ENCODE data around the gene DYRK2. TPM values are rescaled to one million over a fixed set of nuclear protein-coding genes. Genes with fewer than 3 reads are reported as not detected.
A peak's percentile ranks its signal among the peaks of the same experiment; 100 is the strongest.

The DYRK2 gene
- polyA plus RNA-seq, 3 donors: 25.0 to 29.0 (median 27.0) TPM

DNA sequence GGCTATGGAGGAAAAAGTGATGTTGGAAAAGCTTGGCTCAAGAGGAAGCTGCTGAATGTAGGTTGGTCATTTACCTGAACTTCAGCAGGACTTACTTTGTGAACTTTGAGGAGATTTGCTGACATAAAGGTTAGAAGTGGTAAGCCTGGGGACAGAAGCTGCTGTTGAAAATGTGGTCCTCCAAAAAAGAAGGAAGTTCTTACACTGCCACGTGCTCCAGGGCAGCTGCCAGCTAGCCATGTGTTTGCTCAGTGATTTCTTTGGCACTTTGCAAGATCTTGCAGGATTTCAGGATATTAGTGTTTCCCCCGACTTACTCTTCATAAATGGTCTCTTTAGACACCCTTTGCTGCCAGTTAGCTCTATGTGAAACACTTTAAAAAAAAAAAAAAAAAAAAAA, 14.8 kb upstream of the DYRK2 start:
- no peak for DNase-seq (ENCODE audit: extremely low read depth in 1 of 11, low read depth in 9 of 11, low spot score in 4 of 11)

DNA sequence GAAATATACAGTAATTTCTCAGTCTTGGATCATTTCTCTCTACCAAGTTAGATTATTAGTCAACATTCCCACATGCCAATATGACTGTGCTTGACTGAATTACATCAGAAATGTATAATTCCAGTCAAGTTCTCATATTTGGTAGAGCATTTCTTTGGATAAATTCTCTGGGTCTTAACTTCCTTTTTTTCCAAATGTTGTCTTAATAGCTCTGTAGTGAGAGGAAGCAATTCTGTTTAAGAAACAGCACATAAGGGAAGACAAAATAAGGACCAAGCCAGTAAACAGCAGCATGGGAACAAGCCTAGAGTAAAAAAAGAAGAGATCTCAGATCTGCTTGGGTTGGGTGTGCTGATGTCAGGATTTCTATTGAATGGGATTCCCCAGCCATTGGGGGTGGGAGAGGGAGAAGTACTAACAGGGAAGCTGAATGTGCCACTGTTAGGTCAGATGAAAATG, 14.2 kb upstream of the DYRK2 start:
- no peak for DNase-seq (ENCODE audit: extremely low read depth in 1 of 11, low read depth in 9 of 11, low spot score in 4 of 11)

- DNase-seq (ENCODE audit: extremely low read depth in 1 of 11, low read depth in 9 of 11, low spot score in 4 of 11): no peak
Observed at GRCh38 chr12:67637718-67638117, 10.8 kb upstream of the DYRK2 start.

GRCh38 chr12:67638694-67639093, 9.9 kb upstream of the DYRK2 start:
- no peak for DNase-seq (ENCODE audit: extremely low read depth in 1 of 11, low read depth in 9 of 11, low spot score in 4 of 11)

DNA sequence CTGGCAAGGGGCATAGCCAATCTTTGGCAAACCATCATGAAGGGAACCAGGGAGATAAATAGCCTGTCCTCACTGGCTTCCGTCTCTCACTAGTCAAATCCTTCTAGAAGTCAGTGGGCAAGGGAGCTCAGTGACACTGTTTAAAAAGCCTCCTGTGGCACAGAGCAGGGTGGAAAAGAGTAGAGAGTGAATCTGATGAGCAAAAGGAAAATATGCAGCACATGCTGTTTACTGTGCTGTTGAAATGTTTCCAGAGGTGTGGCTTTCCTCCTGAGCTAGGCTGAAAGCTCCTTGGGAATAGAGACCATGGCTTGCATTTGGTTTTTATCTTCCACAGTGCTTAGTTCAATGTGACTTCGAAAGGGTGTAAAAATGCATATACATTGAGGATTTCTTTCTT, 7.7 kb upstream of the DYRK2 start:
- DNase-seq (ENCODE audit: extremely low read depth in 1 of 11, low read depth in 9 of 11, low spot score in 4 of 11): no peak

DNA sequence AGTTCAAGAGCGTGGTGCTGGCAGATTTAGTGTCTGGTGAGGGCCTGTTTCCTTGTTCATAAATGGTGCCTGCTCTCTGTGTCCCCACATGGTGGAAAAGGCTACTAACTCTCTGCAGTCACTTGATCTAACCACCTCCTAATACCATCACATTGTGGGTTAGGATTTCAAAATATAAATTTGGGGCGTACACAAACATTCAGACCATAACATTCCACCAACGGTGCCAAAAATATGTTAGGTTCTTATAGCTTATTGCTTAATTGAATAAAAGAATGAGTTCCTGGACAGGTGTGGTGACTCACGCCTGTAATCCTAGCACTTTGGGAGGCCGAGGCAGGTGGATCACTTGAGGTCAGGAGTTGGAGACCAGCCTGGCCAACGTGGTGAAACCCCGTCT, 3.4 kb upstream of the DYRK2 start:
- DNase-seq (ENCODE audit: extremely low read depth in 1 of 11, low read depth in 9 of 11, low spot score in 4 of 11): no peak

GRCh38 chr12:67645601-67646000, 2.9 kb upstream of the DYRK2 start:
- no peak for DNase-seq (ENCODE audit: extremely low read depth in 1 of 11, low read depth in 9 of 11, low spot score in 4 of 11)

DNA sequence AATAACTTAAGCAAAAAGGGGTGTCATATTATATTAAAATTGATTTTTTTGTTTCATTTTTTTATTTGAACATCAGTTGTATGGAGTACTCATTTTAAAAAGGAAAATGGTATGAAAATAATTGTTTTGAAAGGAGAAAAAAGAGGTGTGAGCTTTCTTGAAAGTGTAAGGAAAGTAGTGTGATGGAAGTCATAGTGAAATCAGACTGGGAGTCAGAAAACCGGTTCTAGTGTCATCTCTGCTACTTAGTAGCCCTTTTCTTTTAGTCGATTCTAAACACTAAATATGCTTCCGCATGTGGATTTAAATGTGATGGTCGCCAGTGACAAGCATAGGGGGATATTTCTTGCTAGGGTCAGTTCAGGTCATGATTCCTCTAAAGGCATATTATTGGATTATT, 1.8 kb upstream of the DYRK2 start:
- no peak for DNase-seq (ENCODE audit: extremely low read depth in 1 of 11, low read depth in 9 of 11, low spot score in 4 of 11)

DNA sequence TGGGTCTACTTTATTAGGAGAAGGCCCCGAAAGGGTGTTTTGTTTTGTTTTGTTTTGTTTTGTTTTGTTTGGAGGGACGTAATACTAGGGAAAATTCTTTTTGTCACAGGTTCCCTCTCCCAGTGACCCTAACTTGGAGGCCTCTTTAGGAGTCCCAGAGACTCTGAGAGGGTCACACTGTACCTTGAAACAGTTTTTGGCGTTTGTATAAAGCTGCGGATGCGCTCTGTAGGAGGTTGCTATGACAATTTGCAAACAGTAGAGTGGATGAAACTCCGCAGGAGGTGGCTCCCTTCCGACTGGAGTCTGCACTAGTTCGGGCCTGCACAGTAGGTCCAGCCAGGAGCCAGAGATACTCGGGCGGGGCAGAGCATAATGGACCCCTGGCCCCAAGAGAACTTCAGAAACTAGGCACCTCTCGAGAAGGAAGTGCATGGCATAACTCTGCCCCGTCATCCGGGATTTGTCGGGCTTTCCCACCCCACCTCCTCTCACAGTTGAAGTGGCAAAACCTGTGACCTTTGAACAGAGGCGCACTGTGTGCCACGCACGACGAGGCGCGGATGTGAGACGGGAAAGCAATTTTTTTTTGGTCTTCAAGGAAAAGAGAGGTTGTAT, 1.3 kb upstream of the DYRK2 start:
- peak in 2 of 11 donors; percentile 36 for DNase-seq (ENCODE audit: extremely low read depth in 1 of 11, low read depth in 9 of 11, low spot score in 4 of 11)

GRCh38 chr12:67647799-67648520, 585 bp upstream of the DYRK2 start:
- peak; percentile 73 to 91 (median 79) for DNase-seq (ENCODE audit: extremely low read depth in 1 of 11, low read depth in 9 of 11, low spot score in 4 of 11)

- DNase-seq (ENCODE audit: extremely low read depth in 1 of 11, low read depth in 9 of 11, low spot score in 4 of 11): peak in 1 of 11 donors; percentile 9
Observed at GRCh38 chr12:67649261-67649569, 670 bp downstream of the DYRK2 start.

DNA sequence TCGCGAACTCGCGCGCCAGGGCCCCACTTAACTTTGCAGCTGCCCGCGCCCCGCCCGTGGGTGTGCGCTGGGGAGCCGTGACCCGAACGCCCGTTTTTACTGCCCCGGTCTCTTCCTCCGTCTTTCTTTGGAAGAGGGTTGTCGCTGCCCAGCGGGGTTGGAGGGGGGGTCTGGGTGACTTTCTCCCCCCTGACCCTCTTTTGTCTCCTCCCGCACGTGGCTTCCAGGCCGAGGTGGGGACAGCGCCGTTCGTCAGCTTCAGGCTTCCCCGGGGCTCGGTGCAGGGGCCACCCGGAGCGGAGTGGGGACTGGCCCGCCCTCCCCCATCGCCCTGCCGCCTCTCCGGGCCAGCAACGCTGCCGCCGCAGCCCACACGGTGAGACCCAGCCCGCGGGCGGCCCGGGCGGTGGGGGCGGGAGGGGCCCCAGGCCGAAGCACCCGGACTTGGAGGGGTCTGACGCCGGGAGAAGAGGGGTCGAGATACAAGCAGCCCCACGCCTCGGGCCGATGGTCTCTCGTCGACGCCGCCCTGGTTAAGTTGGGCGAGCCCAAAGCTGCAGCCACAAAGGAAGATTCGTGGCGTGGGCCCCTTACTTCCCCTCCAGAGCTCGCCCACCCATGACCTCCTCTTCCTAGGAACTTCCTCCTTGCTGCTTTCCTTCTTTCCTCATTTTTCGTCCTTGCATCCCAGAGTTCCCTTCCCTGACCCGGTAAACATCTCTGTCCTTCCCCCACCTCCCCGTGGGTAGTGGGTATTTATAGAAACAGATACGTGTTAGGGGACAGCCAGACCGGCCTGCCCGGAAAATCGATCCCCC, 1.2 kb downstream of the DYRK2 start:
- DNase-seq (ENCODE audit: extremely low read depth in 1 of 11, low read depth in 9 of 11, low spot score in 4 of 11): peak in 3 of 11 donors; percentile 18 to 25 (median 22)

- no peak for DNase-seq (ENCODE audit: extremely low read depth in 1 of 11, low read depth in 9 of 11, low spot score in 4 of 11)
Observed at GRCh38 chr12:67650388-67651131, 2.0 kb downstream of the DYRK2 start.

DNA sequence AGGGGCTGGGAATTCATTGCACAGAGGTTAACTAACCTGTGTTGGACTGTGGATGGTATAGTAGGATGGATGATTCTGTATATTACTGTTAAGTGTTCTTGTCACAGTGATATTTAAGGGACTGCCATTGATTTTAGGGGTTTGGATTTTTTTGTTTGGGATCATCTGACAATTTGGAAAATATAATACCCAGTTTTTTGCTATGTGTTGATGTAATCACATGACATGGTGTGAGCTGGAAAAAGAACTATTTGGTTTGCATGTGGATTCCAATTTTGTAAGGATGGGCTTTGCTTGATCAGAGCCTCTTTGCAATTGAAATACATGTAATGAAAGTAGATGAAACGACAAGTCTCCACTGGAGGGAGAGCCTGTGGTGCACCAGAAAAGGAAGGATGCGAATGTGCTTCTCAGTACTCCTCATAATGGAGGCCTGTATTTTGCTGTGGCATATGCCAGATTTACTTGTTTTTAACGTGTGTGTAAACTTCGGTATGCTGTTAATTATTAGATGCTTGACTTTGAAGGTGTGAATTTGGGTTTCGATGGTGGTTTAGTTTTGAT, 2.7 kb downstream of the DYRK2 start:
- DNase-seq (ENCODE audit: extremely low read depth in 1 of 11, low read depth in 9 of 11, low spot score in 4 of 11): peak in 1 of 11 donors; percentile 11

GRCh38 chr12:67655829-67656228, 7.3 kb downstream of the DYRK2 start:
- no peak for DNase-seq (ENCODE audit: extremely low read depth in 1 of 11, low read depth in 9 of 11, low spot score in 4 of 11)

- no peak for DNase-seq (ENCODE audit: extremely low read depth in 1 of 11, low read depth in 9 of 11, low spot score in 4 of 11)
Observed at GRCh38 chr12:67656251-67656650, 7.7 kb downstream of the DYRK2 start.

DNA sequence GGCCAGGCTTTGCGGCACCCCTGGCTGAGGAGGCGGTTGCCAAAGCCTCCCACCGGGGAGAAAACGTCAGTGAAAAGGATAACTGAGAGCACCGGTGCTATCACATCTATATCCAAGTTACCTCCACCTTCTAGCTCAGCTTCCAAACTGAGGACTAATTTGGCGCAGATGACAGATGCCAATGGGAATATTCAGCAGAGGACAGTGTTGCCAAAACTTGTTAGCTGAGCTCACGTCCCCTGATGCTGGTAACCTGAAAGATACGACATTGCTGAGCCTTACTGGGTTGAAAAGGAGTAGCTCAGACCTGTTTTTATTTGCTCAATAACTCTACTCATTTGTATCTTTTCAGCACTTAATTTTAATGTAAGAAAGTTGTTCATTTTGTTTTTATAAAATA, 9.9 kb downstream of the DYRK2 start:
- DNase-seq (ENCODE audit: extremely low read depth in 1 of 11, low read depth in 9 of 11, low spot score in 4 of 11): no peak

DNA sequence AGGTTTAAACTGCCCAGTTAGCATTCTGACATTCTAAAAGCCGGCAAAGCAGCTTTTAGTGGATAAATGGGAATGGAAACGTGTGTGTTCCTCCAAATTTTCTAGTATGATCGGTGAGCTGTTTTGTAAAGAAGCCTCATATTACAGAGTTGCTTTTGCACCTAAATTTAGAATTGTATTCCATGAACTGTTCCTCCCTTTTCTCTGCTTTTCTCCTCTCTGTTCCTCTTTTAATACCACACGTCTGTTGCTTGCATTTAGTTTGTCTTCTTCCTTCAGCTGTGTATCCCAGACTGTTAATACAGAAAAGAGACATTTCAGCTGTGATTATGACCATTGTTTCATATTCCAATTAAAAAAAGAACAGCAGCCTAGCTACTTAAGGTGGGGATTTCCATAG, 10.7 kb downstream of the DYRK2 start:
- no peak for DNase-seq (ENCODE audit: extremely low read depth in 1 of 11, low read depth in 9 of 11, low spot score in 4 of 11)

DNA sequence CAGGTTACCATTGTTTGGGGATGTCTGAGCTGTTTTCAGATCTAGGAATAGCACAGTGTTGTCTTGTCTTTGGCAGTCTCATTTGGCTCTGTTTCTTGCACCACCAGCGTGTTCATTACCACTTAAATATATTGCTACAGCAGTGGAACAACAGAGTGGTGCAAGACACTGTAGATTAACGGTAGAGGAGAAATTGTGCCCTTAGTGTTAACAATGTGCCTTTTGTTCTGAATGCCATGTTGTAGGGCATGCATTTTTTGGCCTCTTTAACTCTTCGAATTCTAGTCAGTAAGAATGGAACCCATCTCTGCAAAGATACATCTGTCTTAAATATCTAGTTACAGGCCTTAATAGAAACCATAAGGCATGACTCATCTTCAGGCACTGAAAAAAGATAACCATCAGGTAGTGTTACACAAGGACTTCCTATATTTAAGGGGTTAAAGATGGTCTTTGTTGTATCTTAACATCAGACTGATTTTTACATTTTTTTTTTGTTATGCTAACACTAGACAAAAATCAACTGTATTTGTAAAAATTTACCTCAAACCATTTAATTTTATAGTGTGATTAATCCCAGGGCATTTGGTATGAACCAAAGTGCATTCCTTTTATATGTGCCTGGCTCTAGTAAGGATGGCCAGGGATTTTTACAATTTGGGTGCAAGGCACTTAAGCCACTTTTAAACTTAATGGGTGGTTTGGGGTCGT, 12.9 kb downstream of the DYRK2 start:
- DNase-seq (ENCODE audit: extremely low read depth in 1 of 11, low read depth in 9 of 11, low spot score in 4 of 11): no peak

All from renal cortex interstitium (tissue), 11 donors.